Stromal cell of bone marrow (primary cell): ENCODE data around the gene KLF11.
"Not testable (repeated sequence)": the region's sequence is repeated elsewhere in the genome, so short reads cannot be mapped to it uniquely, and the experiment has no call there.

Experiments
- DNase-seq: peaks from one replicate; pipeline ENCODE4 v3.0.0-alpha.2; 2012; ENCODE audit warnings: low read depth

The KLF11 gene

GRCh38 chr2:10026940-10027569 lies 16.3 kb upstream of the KLF11 start:
- DNase-seq: no peak

- DNase-seq: no peak
Observed at GRCh38 chr2:10027660-10028330, 15.6 kb upstream of the KLF11 start.

GRCh38 chr2:10028407-10028987 lies 14.9 kb upstream of the KLF11 start:
- DNase-seq: no peak

GRCh38 chr2:10028988-10029874 lies 14.1 kb upstream of the KLF11 start:
- DNase-seq: no peak

- no peak for DNase-seq
Observed at GRCh38 chr2:10029875-10030223, 13.5 kb upstream of the KLF11 start.

GRCh38 chr2:10030311-10030736 lies 13.0 kb upstream of the KLF11 start:
- no peak for DNase-seq

- DNase-seq: not testable (repeated sequence)
Observed at GRCh38 chr2:10030798-10031197, 12.6 kb upstream of the KLF11 start.

GRCh38 chr2:10031886-10032745 lies 11.2 kb upstream of the KLF11 start:
- no peak for DNase-seq

GRCh38 chr2:10032746-10033105 lies 10.6 kb upstream of the KLF11 start:
- DNase-seq: no peak

GRCh38 chr2:10033251-10034006 lies 9.9 kb upstream of the KLF11 start:
- DNase-seq: no peak

GRCh38 chr2:10034333-10035052 lies 8.9 kb upstream of the KLF11 start:
- DNase-seq: no peak

- no peak for DNase-seq
Observed at GRCh38 chr2:10035053-10035422, 8.3 kb upstream of the KLF11 start.

GRCh38 chr2:10035633-10036032 lies 7.7 kb upstream of the KLF11 start:
- no peak for DNase-seq

GRCh38 chr2:10036095-10036884 lies 7.1 kb upstream of the KLF11 start:
- DNase-seq: peak; percentile 60

GRCh38 chr2:10038123-10038522 lies 5.2 kb upstream of the KLF11 start:
- DNase-seq: no peak

- peak; percentile 37 for DNase-seq
Observed at GRCh38 chr2:10038716-10039115, 4.6 kb upstream of the KLF11 start.

- DNase-seq: peak; percentile 31
Observed at GRCh38 chr2:10039658-10040410, 3.5 kb upstream of the KLF11 start.

GRCh38 chr2:10041711-10042110 lies 1.6 kb upstream of the KLF11 start:
- no peak for DNase-seq
